GM21723 (cell line): ENCODE measurements around the gene ST8SIA5.

ENCODE experiments used
- ATAC-seq: cut with Tn5 transposase; IDR thresholded peaks from one replicate; pipeline ENCODE4 v1.9.1; 2021; ENCODE audit warnings: mild to moderate bottlenecking, moderate library complexity; ENCODE audit not compliant: unreplicated experiment

The ST8SIA5 gene

DNA sequence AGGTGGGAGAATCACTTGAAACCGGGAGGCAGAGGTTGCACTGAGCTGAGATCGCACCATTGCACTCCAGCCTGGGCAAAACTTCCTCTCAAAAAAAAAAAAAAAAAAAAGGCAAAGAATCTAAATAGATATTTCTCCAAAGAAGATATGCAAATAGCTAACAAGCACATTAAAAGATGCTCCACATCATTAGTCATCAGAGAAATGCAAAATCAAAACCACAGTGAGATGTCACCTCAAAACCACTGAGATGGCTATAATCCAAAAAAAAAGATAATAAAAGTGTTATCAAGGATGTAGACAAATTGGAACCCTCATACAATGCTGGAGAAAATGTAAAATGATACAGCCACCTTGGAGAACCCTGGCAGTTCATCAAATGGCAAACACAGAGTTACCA is 8.4 kb downstream of the ST8SIA5 start:
- no peak for ATAC-seq

GRCh38 chr18:46740046-46740445 is 16.8 kb downstream of the ST8SIA5 start:
- ATAC-seq = no peak

DNA sequence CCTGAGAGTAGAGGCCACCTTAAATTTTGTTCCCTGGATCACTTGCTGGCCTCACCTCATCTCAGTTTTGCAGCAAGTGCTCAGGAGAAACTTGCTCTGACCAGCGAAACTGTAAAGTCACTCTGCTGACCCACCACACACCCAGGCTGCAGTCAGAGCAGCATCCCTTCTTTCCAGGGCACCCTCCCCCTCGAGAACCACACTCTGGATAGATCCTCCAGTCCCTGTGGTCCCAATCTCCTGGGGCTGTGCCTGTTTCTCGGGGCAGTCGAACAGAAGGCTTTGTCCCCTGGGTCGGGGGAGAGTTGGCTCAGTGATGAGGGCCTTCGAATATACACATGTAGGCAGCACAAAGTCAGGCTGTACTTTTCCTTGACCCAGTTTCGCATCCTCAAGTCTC is 18.4 kb downstream of the ST8SIA5 start:
- no peak for ATAC-seq

- no peak for ATAC-seq
Measured at GRCh38 chr18:46736736-46737135, 20.1 kb downstream of the ST8SIA5 start.

- no peak for ATAC-seq
Measured at GRCh38 chr18:46736135-46736534, 20.7 kb downstream of the ST8SIA5 start.

GRCh38 chr18:46734981-46735380 is 21.9 kb downstream of the ST8SIA5 start:
- no peak for ATAC-seq

DNA sequence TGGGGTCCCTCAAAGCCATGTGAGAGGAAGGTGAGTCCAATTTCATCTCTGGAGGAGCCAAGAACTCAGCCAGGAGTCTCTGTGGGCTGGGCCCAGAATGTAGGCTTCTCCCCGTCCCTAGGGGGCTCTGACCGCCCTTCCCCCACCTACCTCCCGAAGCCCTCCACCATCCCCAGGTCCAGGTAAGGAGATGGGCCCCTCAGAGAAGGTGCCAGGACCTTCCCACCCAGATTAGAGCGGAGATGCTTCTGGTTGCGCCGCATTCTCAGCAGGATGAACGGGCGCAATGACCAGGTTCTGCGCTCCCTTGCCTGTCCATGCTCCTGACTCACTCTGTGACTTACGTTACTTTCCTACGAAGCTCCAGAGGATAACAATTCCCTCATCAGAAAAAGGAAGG is 23.0 kb downstream of the ST8SIA5 start:
- no peak for ATAC-seq

GRCh38 chr18:46732801-46733200 is 24.1 kb downstream of the ST8SIA5 start:
- no peak for ATAC-seq

- no peak for ATAC-seq
Measured at GRCh38 chr18:46732201-46732600, 24.7 kb downstream of the ST8SIA5 start.

DNA sequence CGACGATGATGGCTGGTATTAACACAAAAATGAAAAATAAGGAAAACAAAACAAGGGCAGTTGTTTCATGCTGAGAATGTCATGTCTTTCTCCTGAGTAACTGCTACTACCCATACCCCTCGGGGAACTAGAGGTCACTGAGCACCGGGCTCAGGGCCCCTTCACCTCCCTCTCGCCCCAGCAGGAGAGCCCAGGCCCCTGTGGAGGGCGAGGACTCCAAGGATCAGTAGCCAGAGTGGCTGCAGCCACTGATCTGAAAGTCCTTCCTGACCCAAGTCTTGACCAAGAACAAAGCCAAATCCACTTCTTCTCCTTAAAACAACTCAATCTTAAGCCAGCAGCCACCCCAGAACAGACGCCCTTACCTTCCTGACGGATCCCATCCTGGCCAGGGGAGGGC is 25.5 kb downstream of the ST8SIA5 start:
- no peak for ATAC-seq

- ATAC-seq = no peak
Measured at GRCh38 chr18:46728219-46728930, 28.5 kb downstream of the ST8SIA5 start.

DNA sequence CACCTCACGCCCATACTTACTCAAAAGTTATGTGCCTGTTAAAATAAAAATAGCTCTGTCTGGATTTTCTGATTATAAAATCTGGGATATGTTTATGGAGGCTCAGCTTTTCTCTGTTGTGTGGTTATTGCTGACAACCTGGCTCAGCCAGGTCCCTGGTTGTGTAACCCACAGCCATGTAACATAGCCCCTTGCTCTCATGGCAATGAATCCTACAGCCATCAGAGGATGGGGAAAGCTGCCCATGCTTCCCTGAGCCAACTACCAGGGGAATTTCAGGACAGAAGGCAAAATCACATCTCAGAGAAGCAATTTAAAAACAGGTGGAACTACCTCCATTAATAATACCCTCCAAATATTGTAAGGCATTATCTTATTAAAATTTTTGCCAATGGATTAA is 29.7 kb downstream of the ST8SIA5 start:
- ATAC-seq = no peak

- ATAC-seq = no peak
Measured at GRCh38 chr18:46725310-46725709, 31.5 kb downstream of the ST8SIA5 start.

GRCh38 chr18:46723856-46724415 is 32.9 kb downstream of the ST8SIA5 start:
- no peak for ATAC-seq

DNA sequence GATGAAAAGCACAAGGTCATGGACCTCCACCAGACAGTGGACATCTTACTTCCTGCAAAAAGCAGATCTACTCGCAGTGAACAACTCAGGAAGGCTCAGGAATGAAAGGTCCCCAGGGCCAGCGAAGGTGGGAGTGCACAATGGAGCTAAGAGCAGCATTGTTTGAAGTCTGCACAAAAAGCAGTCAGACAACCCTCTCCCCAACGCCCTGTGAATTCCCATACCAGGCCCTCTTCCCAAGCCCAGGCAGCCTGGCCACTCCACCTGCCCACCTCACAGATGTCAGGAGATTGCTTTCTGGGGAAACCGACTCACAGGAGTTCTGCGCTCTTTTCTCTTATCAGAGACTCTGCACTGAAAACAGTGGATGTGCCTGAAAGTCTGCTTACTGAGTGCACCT is 34.8 kb downstream of the ST8SIA5 start:
- ATAC-seq = no peak

- no peak for ATAC-seq
Measured at GRCh38 chr18:46721331-46721730, 35.5 kb downstream of the ST8SIA5 start.

- no peak for ATAC-seq
Measured at GRCh38 chr18:46720521-46720920, 36.3 kb downstream of the ST8SIA5 start.

DNA sequence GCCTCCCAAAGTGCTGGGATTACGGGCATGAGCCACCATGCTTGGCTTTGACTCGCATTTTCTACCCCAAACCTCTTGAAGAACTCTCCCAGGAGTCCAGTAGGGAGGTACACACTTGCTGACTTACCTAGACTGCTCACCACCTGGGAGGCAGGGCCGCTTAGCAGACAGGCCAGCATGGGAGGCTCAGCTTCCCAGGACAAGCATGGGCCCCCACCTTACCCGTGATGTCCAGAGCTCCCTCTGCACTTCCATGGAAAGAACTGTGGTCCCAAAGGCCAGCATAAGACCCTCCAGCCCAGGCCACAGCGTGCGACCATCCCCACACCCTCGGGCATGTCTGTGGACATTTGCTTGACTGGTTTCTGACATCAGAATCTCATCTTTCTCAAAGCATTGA is 36.8 kb downstream of the ST8SIA5 start:
- ATAC-seq = no peak

- no peak for ATAC-seq
Measured at GRCh38 chr18:46719388-46719787, 37.5 kb downstream of the ST8SIA5 start.

GRCh38 chr18:46718501-46719341 is 38.1 kb downstream of the ST8SIA5 start:
- no peak for ATAC-seq

DNA sequence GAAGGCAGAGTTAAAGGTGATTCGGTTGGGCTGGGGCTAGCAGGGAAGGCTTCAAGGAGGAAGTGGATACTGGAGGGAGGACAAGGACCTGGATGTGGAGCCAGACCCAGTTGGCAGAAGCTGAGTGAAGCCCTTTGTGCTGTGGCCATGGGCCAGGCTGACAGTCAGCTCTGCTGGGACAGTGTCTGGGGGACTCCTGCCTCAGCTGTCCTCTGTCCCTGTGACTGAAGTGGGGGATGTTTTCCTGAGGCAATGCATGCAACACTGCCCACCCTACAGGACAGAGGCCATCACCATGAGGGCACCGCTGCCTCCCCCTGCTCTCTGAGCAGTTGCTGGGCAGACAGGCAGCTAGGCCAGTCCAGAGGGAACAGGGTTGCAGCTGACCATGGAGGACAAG is 40.0 kb downstream of the ST8SIA5 start:
- no peak for ATAC-seq

GRCh38 chr18:46716336-46716735 is 40.5 kb downstream of the ST8SIA5 start:
- ATAC-seq = no peak
